Stimulated activated CD4-positive, alpha-beta T cell treated with anti-CD3 and anti-CD28 coated beads, Interleukin-15, amount 100 ng/mL, for 1 hour (primary cell): Measurements from ENCODE around the gene HHATL.

Experiments
- DNase-seq, 2 donors: peaks; one replicate each; pipeline ENCODE4 v3.0.0-alpha.2; 2020; ENCODE audit warnings: low read depth in 1 of 2, low spot score in 1 of 2

HHATL gene

GRCh38 chr3:42702066-42702951 lies at the start of gene HHATL:
HHATL (minus strand) TSS chr3:42702798; CDS start chr3:42700826, 1,972 bp downstream.
- DNase-seq = no peak

- DNase-seq = no peak
Measured at GRCh38 chr3:42751609-42752008, 49.0 kb upstream of the HHATL start.

GRCh38 chr3:42750834-42751233 lies 48.2 kb upstream of the HHATL start:
- DNase-seq = no peak

GRCh38 chr3:42749753-42750231 lies 47.2 kb upstream of the HHATL start:
- DNase-seq = no peak

GRCh38 chr3:42749025-42749752 lies 46.6 kb upstream of the HHATL start:
- DNase-seq = no peak

GRCh38 chr3:42747581-42747980 lies 45.0 kb upstream of the HHATL start:
- DNase-seq = no peak

GRCh38 chr3:42746455-42747450 lies 44.2 kb upstream of the HHATL start:
- DNase-seq = no peak

GRCh38 chr3:42745776-42746454 lies 43.3 kb upstream of the HHATL start:
- DNase-seq = no peak

- no peak for DNase-seq
Measured at GRCh38 chr3:42745291-42745745, 42.7 kb upstream of the HHATL start.

- no peak for DNase-seq
Measured at GRCh38 chr3:42743204-42743995, 40.8 kb upstream of the HHATL start.

- no peak for DNase-seq
Measured at GRCh38 chr3:42742688-42743087, 40.1 kb upstream of the HHATL start.

- no peak for DNase-seq
Measured at GRCh38 chr3:42742259-42742658, 39.7 kb upstream of the HHATL start.

- no peak for DNase-seq
Measured at GRCh38 chr3:42741796-42742195, 39.2 kb upstream of the HHATL start.

GRCh38 chr3:42739401-42740158 lies 37.0 kb upstream of the HHATL start:
- no peak for DNase-seq

- no peak for DNase-seq
Measured at GRCh38 chr3:42736531-42736930, 33.9 kb upstream of the HHATL start.

GRCh38 chr3:42736081-42736480 lies 33.5 kb upstream of the HHATL start:
- no peak for DNase-seq

GRCh38 chr3:42735615-42736014 lies 33.0 kb upstream of the HHATL start:
- DNase-seq = no peak

- DNase-seq = no peak
Measured at GRCh38 chr3:42735019-42735418, 32.4 kb upstream of the HHATL start.
